ENCODE data around the gene POTEB3. TPM values are rescaled to one million over a fixed set of nuclear protein-coding genes. Genes with fewer than 3 reads are reported as not detected.
"Not testable (repeated sequence)": the region's sequence is repeated elsewhere in the genome, so short reads cannot be mapped to it uniquely, and the experiment has no call there.

The POTEB3 gene
- polyA plus RNA-seq, 1 donor (not counting 4 experiments of a cell fraction or from before 2014, with no cell fraction given) = not detected

- H4K20me1 ChIP-seq (ENCODE audit: control insufficient read depth, extremely low read depth, insufficient read depth, low read length); H2AFZ ChIP-seq (ENCODE audit: control insufficient read depth, low read length); H3K79me2 ChIP-seq (ENCODE audit: control insufficient read depth, insufficient read depth, low read length); H3K9me3 ChIP-seq (ENCODE audit: control insufficient read depth, low read depth, low read length); H3K9me1 ChIP-seq (ENCODE audit: control insufficient read depth, extremely low read depth, insufficient read depth, low read length); H3K4me2 ChIP-seq (ENCODE audit: control insufficient read depth, extremely low read depth, insufficient read depth, low read depth, low read length); H3K27ac ChIP-seq (ENCODE audit: control insufficient read depth, insufficient read depth, low read length); H3K4me3 ChIP-seq (ENCODE audit: control insufficient read depth in 2 of 3, extremely low read depth in 1 of 3, insufficient read depth in 2 of 3, low read depth in 1 of 3, low read length in 3 of 3); FAIRE-seq; H3K9ac ChIP-seq (ENCODE audit: control insufficient read depth, extremely low read depth, insufficient read depth, low read length); dilution Hi-C loops (cut with MboI; ENCODE audit: extremely low pct_ligation_motif_present, low sequenced_read_pairs); H3K4me1 ChIP-seq (ENCODE audit: control insufficient read depth, extremely low read depth, insufficient read depth, low read length); DNase-seq (ENCODE audit: low read depth, low spot score); H3K36me3 ChIP-seq (ENCODE audit: control insufficient read depth in 2 of 2, extremely low read depth in 1 of 2, insufficient read depth in 2 of 2, low read length in 2 of 2); H3K27me3 ChIP-seq (ENCODE audit: control insufficient read depth, extremely low read depth, insufficient read depth, low read length): not testable (repeated sequence)
These were observed 38.8 kb downstream of the POTEB3 start for GRCh38 chr15:21401531-21401930.

GRCh38 chr15:21399111-21399510, 41.2 kb downstream of the POTEB3 start:
- FAIRE-seq; H3K4me2 ChIP-seq (ENCODE audit: control insufficient read depth, extremely low read depth, insufficient read depth, low read depth, low read length); H4K20me1 ChIP-seq (ENCODE audit: control insufficient read depth, extremely low read depth, insufficient read depth, low read length); H3K27me3 ChIP-seq (ENCODE audit: control insufficient read depth, extremely low read depth, insufficient read depth, low read length); dilution Hi-C loops (cut with MboI; ENCODE audit: extremely low pct_ligation_motif_present, low sequenced_read_pairs); H3K9ac ChIP-seq (ENCODE audit: control insufficient read depth, extremely low read depth, insufficient read depth, low read length); H2AFZ ChIP-seq (ENCODE audit: control insufficient read depth, low read length); DNase-seq (ENCODE audit: low read depth, low spot score); H3K27ac ChIP-seq (ENCODE audit: control insufficient read depth, insufficient read depth, low read length); H3K4me3 ChIP-seq (ENCODE audit: control insufficient read depth in 2 of 3, extremely low read depth in 1 of 3, insufficient read depth in 2 of 3, low read depth in 1 of 3, low read length in 3 of 3); H3K4me1 ChIP-seq (ENCODE audit: control insufficient read depth, extremely low read depth, insufficient read depth, low read length); H3K79me2 ChIP-seq (ENCODE audit: control insufficient read depth, insufficient read depth, low read length); H3K9me3 ChIP-seq (ENCODE audit: control insufficient read depth, low read depth, low read length); H3K9me1 ChIP-seq (ENCODE audit: control insufficient read depth, extremely low read depth, insufficient read depth, low read length); H3K36me3 ChIP-seq (ENCODE audit: control insufficient read depth in 2 of 2, extremely low read depth in 1 of 2, insufficient read depth in 2 of 2, low read length in 2 of 2): not testable (repeated sequence)

GRCh38 chr15:21398511-21398910, 41.8 kb downstream of the POTEB3 start:
- FAIRE-seq; DNase-seq (ENCODE audit: low read depth, low spot score); H2AFZ ChIP-seq (ENCODE audit: control insufficient read depth, low read length); H3K36me3 ChIP-seq (ENCODE audit: control insufficient read depth in 2 of 2, extremely low read depth in 1 of 2, insufficient read depth in 2 of 2, low read length in 2 of 2); H4K20me1 ChIP-seq (ENCODE audit: control insufficient read depth, extremely low read depth, insufficient read depth, low read length); H3K9me1 ChIP-seq (ENCODE audit: control insufficient read depth, extremely low read depth, insufficient read depth, low read length); H3K4me2 ChIP-seq (ENCODE audit: control insufficient read depth, extremely low read depth, insufficient read depth, low read depth, low read length); H3K4me1 ChIP-seq (ENCODE audit: control insufficient read depth, extremely low read depth, insufficient read depth, low read length); dilution Hi-C loops (cut with MboI; ENCODE audit: extremely low pct_ligation_motif_present, low sequenced_read_pairs); H3K9me3 ChIP-seq (ENCODE audit: control insufficient read depth, low read depth, low read length); H3K9ac ChIP-seq (ENCODE audit: control insufficient read depth, extremely low read depth, insufficient read depth, low read length); H3K27me3 ChIP-seq (ENCODE audit: control insufficient read depth, extremely low read depth, insufficient read depth, low read length); H3K4me3 ChIP-seq (ENCODE audit: control insufficient read depth in 2 of 3, extremely low read depth in 1 of 3, insufficient read depth in 2 of 3, low read depth in 1 of 3, low read length in 3 of 3); H3K79me2 ChIP-seq (ENCODE audit: control insufficient read depth, insufficient read depth, low read length); H3K27ac ChIP-seq (ENCODE audit: control insufficient read depth, insufficient read depth, low read length): not testable (repeated sequence)

- H4K20me1 ChIP-seq (ENCODE audit: control insufficient read depth, extremely low read depth, insufficient read depth, low read length); H3K27me3 ChIP-seq (ENCODE audit: control insufficient read depth, extremely low read depth, insufficient read depth, low read length); H3K9me3 ChIP-seq (ENCODE audit: control insufficient read depth, low read depth, low read length); H3K9me1 ChIP-seq (ENCODE audit: control insufficient read depth, extremely low read depth, insufficient read depth, low read length); H3K9ac ChIP-seq (ENCODE audit: control insufficient read depth, extremely low read depth, insufficient read depth, low read length); H3K27ac ChIP-seq (ENCODE audit: control insufficient read depth, insufficient read depth, low read length); H3K4me3 ChIP-seq (ENCODE audit: control insufficient read depth in 2 of 3, extremely low read depth in 1 of 3, insufficient read depth in 2 of 3, low read depth in 1 of 3, low read length in 3 of 3); H3K79me2 ChIP-seq (ENCODE audit: control insufficient read depth, insufficient read depth, low read length); FAIRE-seq; H3K4me1 ChIP-seq (ENCODE audit: control insufficient read depth, extremely low read depth, insufficient read depth, low read length); H2AFZ ChIP-seq (ENCODE audit: control insufficient read depth, low read length); H3K36me3 ChIP-seq (ENCODE audit: control insufficient read depth in 2 of 2, extremely low read depth in 1 of 2, insufficient read depth in 2 of 2, low read length in 2 of 2); dilution Hi-C loops (cut with MboI; ENCODE audit: extremely low pct_ligation_motif_present, low sequenced_read_pairs); DNase-seq (ENCODE audit: low read depth, low spot score); H3K4me2 ChIP-seq (ENCODE audit: control insufficient read depth, extremely low read depth, insufficient read depth, low read depth, low read length): not testable (repeated sequence)
These were observed 42.6 kb downstream of the POTEB3 start for GRCh38 chr15:21397656-21398055.

- H4K20me1 ChIP-seq (ENCODE audit: control insufficient read depth, extremely low read depth, insufficient read depth, low read length); H3K9me3 ChIP-seq (ENCODE audit: control insufficient read depth, low read depth, low read length); H3K9me1 ChIP-seq (ENCODE audit: control insufficient read depth, extremely low read depth, insufficient read depth, low read length); FAIRE-seq; dilution Hi-C loops (cut with MboI; ENCODE audit: extremely low pct_ligation_motif_present, low sequenced_read_pairs); H2AFZ ChIP-seq (ENCODE audit: control insufficient read depth, low read length); H3K27me3 ChIP-seq (ENCODE audit: control insufficient read depth, extremely low read depth, insufficient read depth, low read length); H3K4me2 ChIP-seq (ENCODE audit: control insufficient read depth, extremely low read depth, insufficient read depth, low read depth, low read length); H3K4me3 ChIP-seq (ENCODE audit: control insufficient read depth in 2 of 3, extremely low read depth in 1 of 3, insufficient read depth in 2 of 3, low read depth in 1 of 3, low read length in 3 of 3); H3K9ac ChIP-seq (ENCODE audit: control insufficient read depth, extremely low read depth, insufficient read depth, low read length); H3K27ac ChIP-seq (ENCODE audit: control insufficient read depth, insufficient read depth, low read length); H3K4me1 ChIP-seq (ENCODE audit: control insufficient read depth, extremely low read depth, insufficient read depth, low read length); DNase-seq (ENCODE audit: low read depth, low spot score); H3K79me2 ChIP-seq (ENCODE audit: control insufficient read depth, insufficient read depth, low read length); H3K36me3 ChIP-seq (ENCODE audit: control insufficient read depth in 2 of 2, extremely low read depth in 1 of 2, insufficient read depth in 2 of 2, low read length in 2 of 2): not testable (repeated sequence)
These were observed 43.1 kb downstream of the POTEB3 start for GRCh38 chr15:21397186-21397585.

Measured in keratinocyte (primary cell).